Hematopoietic multipotent progenitor cell treated with erythropoietin and hydrocortisone succinate and interleukin-3 and kit ligand, for 17 days (in vitro differentiated cells): ENCODE data around the gene ARMH2.
"Not testable (repeated sequence)": the region's sequence is repeated elsewhere in the genome, so short reads cannot be mapped to it uniquely, and the experiment has no call there.

Source experiments
- DNase-seq: peaks from one replicate; pipeline ENCODE4 v3.0.0-alpha.2; 2015; ENCODE audit warnings: low spot score

ARMH2 gene

GRCh38 chr6:24764833-24765828, 33.6 kb downstream of the ARMH2 start:
- DNase-seq: not testable (repeated sequence)

- no peak for DNase-seq
Measured at GRCh38 chr6:24763578-24763977, 35.1 kb downstream of the ARMH2 start.

GRCh38 chr6:24761851-24762250, 36.9 kb downstream of the ARMH2 start:
- no peak for DNase-seq

GRCh38 chr6:24761193-24761835, 37.4 kb downstream of the ARMH2 start:
- peak; percentile 30 for DNase-seq

- no peak for DNase-seq
Measured at GRCh38 chr6:24760210-24760609, 38.5 kb downstream of the ARMH2 start.

- no peak for DNase-seq
Measured at GRCh38 chr6:24759718-24760117, 39.0 kb downstream of the ARMH2 start.

- DNase-seq: no peak
Measured at GRCh38 chr6:24757611-24758010, 41.1 kb downstream of the ARMH2 start.

- DNase-seq: peak; percentile 19
Measured at GRCh38 chr6:24755279-24755678, 43.4 kb downstream of the ARMH2 start.

- DNase-seq: not testable (repeated sequence)
Measured at GRCh38 chr6:24754378-24754777, 44.3 kb downstream of the ARMH2 start.

GRCh38 chr6:24753545-24753944, 45.2 kb downstream of the ARMH2 start:
- no peak for DNase-seq

- no peak for DNase-seq
Measured at GRCh38 chr6:24752917-24753492, 45.7 kb downstream of the ARMH2 start.

GRCh38 chr6:24752503-24752902, 46.2 kb downstream of the ARMH2 start:
- DNase-seq: no peak

GRCh38 chr6:24750878-24751277, 47.8 kb downstream of the ARMH2 start:
- not testable (repeated sequence) for DNase-seq

GRCh38 chr6:24749297-24749696, 49.4 kb downstream of the ARMH2 start:
- DNase-seq: no peak
